Measurements from ENCODE around the gene C2orf15. TPM values are rescaled to one million over a fixed set of nuclear protein-coding genes. Genes with fewer than 3 reads are reported as not detected.

Gene C2orf15
- total RNA-seq, 1 experiment from 2014 or later: 6.9 TPM

DNA sequence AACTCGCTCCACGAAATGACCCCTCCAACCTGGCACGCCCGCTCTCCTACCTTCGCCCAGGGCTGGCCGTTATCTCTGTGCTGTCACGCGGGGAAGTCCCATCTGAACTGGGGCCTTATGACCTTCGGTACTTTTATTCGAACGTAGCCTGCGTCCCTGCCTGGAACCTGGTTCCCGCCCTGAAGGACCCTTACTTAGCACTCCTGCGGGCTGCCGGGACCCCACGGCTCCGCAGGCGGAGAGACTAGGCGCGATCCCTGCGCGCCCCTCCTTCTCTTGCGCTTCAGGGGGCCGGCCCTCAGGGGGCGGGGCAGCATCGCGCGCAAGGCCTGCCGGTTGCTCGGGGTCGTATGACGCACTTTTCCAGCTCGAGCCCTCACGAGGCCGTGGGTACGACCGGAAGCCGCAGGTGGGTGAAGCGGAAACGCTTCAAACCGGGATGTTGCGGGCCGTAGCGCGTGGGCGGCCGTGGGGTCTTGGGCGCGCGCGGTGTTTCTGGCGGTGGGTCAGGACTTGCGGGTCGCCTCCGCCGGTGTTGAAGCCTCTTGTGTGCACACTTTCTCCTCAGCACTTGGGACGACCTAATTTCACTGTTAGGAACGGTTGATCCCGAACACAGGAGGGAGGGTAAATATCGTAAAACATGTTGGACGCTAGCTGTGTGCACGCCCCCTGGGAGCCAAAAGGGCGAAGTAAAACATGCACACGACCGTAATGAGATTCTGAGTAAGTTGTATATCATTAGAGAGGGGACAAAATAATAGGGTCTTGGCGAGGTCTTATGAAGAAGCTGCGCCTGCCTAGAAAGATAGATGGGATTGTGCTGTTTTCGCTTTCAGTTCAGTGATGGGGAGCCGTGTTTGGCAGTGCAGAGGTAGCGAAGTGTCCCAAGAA, 13.4 kb downstream of the C2orf15 start, which contains the start of the genes LIPT1 and TSGA10:
TSS of gene LIPT1 (plus strand) at position 325 of the 894 bp plus-strand sequence. CDS start 6,991 bp downstream, outside the sequence.
TSS of gene TSGA10 (minus strand) at position 300 of the 894 bp plus-strand sequence. CDS start 45,503 bp downstream, outside the sequence.
- peak within 1 kb of the TSS; percentile 92 for H3K27ac Mint-ChIP-seq (ENCODE audit: unreplicated experiment)
- TSS peak; percentile 53 for BruUV-seq (replicated peaks)
- H3K4me3 Mint-ChIP-seq (ENCODE audit: low read depth, unreplicated experiment): no peak within 1 kb of the TSS
- peaks cover 22% of the 10 kb centered on the region for H3K36me3 Mint-ChIP-seq (ENCODE audit: insufficient read depth, unreplicated experiment)
- no peaks in the 10 kb centered on the region for H3K27me3 Mint-ChIP-seq (ENCODE audit: unreplicated experiment)
- TF ChIP-seq, protein P1, sequence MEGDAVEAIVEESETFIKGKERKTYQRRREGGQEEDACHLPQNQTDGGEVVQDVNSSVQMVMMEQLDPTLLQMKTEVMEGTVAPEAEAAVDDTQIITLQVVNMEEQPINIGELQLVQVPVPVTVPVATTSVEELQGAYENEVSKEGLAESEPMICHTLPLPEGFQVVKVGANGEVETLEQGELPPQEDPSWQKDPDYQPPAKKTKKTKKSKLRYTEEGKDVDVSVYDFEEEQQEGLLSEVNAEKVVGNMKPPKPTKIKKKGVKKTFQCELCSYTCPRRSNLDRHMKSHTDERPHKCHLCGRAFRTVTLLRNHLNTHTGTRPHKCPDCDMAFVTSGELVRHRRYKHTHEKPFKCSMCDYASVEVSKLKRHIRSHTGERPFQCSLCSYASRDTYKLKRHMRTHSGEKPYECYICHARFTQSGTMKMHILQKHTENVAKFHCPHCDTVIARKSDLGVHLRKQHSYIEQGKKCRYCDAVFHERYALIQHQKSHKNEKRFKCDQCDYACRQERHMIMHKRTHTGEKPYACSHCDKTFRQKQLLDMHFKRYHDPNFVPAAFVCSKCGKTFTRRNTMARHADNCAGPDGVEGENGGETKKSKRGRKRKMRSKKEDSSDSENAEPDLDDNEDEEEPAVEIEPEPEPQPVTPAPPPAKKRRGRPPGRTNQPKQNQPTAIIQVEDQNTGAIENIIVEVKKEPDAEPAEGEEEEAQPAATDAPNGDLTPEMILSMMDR (IDR thresholded peaks at IDR 0.05; ENCODE audit: unreplicated experiment): no peak
- H3K9me3 Mint-ChIP-seq (ENCODE audit: low read depth, unreplicated experiment): no peaks in the 10 kb centered on the region
- intact Hi-C loops (cut with micrococcal nuclease; ENCODE audit: unreplicated experiment): no loop called here
- H3K4me1 Mint-ChIP-seq (ENCODE audit: low read depth, unreplicated experiment): peaks cover 7% of the 10 kb centered on the region
- CTCF ChIA-PET: interaction anchor here (0.6 to 1.3 kb wide), 3 partner anchors 12 to 243 kb away, joined by 3 to 5 read pairs (median 3); partner anchors contain the start of gene C2orf15
- DNase-seq: peak; percentile 92

DNA sequence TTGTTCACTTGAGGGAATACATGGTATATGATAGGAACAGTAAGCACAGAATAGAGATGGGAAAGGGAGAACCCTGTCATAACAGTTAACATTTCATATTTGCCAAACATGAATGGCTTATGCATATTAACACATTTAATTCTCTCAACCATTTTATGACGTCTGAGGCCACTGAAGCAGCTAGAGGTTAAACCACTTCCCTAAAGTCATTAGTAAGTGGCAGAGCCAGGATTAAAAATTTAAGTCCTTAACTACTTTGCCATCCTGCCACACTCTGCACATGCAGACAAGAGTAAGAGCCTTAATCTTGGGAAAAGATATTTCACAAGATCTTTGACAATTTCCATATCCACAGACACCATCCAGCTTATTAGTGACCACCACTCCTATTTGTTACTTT, 15.4 kb downstream of the C2orf15 start:
- Mint-ChIP-seq H3K27me3 (ENCODE audit: unreplicated experiment) (no peaks in the 10 kb centered on the region), H3K27ac (ENCODE audit: unreplicated experiment) (no peak overlapping the region), H3K36me3 (ENCODE audit: insufficient read depth, unreplicated experiment) (peaks cover 22% of the 10 kb centered on the region), H3K9me3 (ENCODE audit: low read depth, unreplicated experiment) (no peaks in the 10 kb centered on the region), H3K4me1 (ENCODE audit: low read depth, unreplicated experiment) (peaks cover 7% of the 10 kb centered on the region), H3K4me3 (ENCODE audit: low read depth, unreplicated experiment) (no peak overlapping the region)
- DNase-seq: no peak
- CTCF ChIA-PET: interaction anchor here (1.8 kb wide), 1 partner anchor 16 kb away, joined by 6 read pairs; the partner anchor contains the start of gene C2orf15
- intact Hi-C loops (cut with micrococcal nuclease; ENCODE audit: unreplicated experiment): no loop called here
- no TSS peak for BruUV-seq (replicated peaks)
- TF ChIP-seq, protein P1 (IDR thresholded peaks at IDR 0.05; ENCODE audit: unreplicated experiment): no peak

DNA sequence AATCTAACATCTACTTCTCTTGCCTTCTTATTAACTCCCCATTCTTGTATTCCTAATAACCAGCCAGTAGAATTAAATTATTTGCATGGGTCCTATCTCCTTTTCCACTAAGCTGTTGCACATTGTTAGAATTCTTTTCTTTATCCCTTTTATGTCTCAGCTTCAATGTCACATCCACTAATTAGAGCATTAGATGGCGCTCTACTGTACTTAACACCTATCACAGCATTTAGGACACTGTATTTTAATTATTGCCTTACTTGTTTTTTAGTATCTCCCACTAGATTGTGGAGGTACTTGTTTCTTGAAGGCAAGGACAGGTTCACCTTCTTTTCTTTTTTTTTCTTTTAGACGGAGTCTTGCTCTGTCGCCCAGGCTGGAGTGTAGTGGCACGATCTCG, 17.1 kb downstream of the C2orf15 start:
- DNase-seq: no peak
- no peaks in the 10 kb centered on the region for H3K27me3 Mint-ChIP-seq (ENCODE audit: unreplicated experiment)
- H3K27ac Mint-ChIP-seq (ENCODE audit: unreplicated experiment): no peak overlapping the region
- H3K4me1 Mint-ChIP-seq (ENCODE audit: low read depth, unreplicated experiment): peaks cover 7% of the 10 kb centered on the region
- TF ChIP-seq, protein P1 (IDR thresholded peaks at IDR 0.05; ENCODE audit: unreplicated experiment): no peak
- H3K36me3 Mint-ChIP-seq (ENCODE audit: insufficient read depth, unreplicated experiment): peaks cover 24% of the 10 kb centered on the region
- CTCF ChIA-PET: interaction anchor here (1.8 kb wide), 1 partner anchor 17 kb away, joined by 6 read pairs; the partner anchor contains the start of gene C2orf15
- no peak overlapping the region for H3K4me3 Mint-ChIP-seq (ENCODE audit: low read depth, unreplicated experiment)
- no peaks in the 10 kb centered on the region for H3K9me3 Mint-ChIP-seq (ENCODE audit: low read depth, unreplicated experiment)
- no TSS peak for BruUV-seq (replicated peaks)
- intact Hi-C loops (cut with micrococcal nuclease; ENCODE audit: unreplicated experiment): no loop called here

DNA sequence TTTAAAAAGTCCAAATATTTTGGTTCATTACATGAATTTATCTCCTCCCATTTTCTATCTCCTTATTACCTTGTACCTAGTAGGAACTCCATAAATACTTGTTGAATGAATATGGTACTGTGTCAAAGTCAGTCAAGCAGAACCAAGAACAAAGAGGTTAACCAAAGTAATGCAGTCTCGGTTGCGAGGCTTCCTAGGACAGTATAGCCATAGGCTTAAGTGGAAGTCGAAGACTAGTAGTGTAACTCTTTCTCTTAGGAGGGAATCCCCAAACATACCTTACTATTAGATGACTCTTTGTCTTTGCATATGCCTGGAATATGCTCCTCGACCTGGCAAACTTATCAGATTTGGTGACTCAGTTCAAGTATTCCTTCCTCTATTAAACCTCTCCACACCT, 18.1 kb downstream of the C2orf15 start:
- Mint-ChIP-seq H3K27me3 (ENCODE audit: unreplicated experiment) (no peaks in the 10 kb centered on the region), H3K4me1 (ENCODE audit: low read depth, unreplicated experiment) (peaks cover 7% of the 10 kb centered on the region), H3K27ac (ENCODE audit: unreplicated experiment) (peak overlapping the region; percentile 11), H3K4me3 (ENCODE audit: low read depth, unreplicated experiment) (no peak overlapping the region), H3K9me3 (ENCODE audit: low read depth, unreplicated experiment) (no peaks in the 10 kb centered on the region), H3K36me3 (ENCODE audit: insufficient read depth, unreplicated experiment) (peaks cover 24% of the 10 kb centered on the region)
- no TSS peak for BruUV-seq (replicated peaks)
- DNase-seq: no peak
- intact Hi-C loops (cut with micrococcal nuclease; ENCODE audit: unreplicated experiment): no loop called here
- TF ChIP-seq, protein P1 (IDR thresholded peaks at IDR 0.05; ENCODE audit: unreplicated experiment): no peak
- CTCF ChIA-PET: no interaction called here
